AG04450 (cell line): Measurements from ENCODE around the gene LTBP4. TPM values are rescaled to one million over a fixed set of nuclear protein-coding genes. Genes with fewer than 3 reads are reported as not detected.
"Not testable (repeated sequence)": the region's sequence is repeated elsewhere in the genome, so short reads cannot be mapped to it uniquely, and the experiment has no call there.

ENCODE experiments used
- CTCF ChIA-PET: fragments of 300-600, 350-600 bp; formaldehyde crosslinking; extraction: SDS; loops from one replicate; lab custom pipeline; 2022; ENCODE audit warnings: antibody characterized with exemption, inconsistent platforms; lab: Charles Lee
- POLR2A ChIA-PET: fragments of 350-600 bp; formaldehyde crosslinking; extraction: SDS; loops from one replicate; lab custom pipeline; 2021; ENCODE audit warnings: antibody characterized with exemption, inconsistent platforms; lab: Yijun Ruan, JAX
- DNase-seq: peaks from one replicate; pipeline ENCODE4 v3.0.0-alpha.2; 2011; ENCODE audit warnings: low read depth, low spot score
- H3K27ac ChIP-seq: one replicate; pipeline ENCODE4 v1.5.1; 2012; ENCODE audit warnings: low read depth, low read length, control low read depth
- H3K27me3 ChIP-seq: one replicate; pipeline ENCODE4 v1.6.0; 2012; ENCODE audit warnings: low read length; ENCODE audit not compliant: control insufficient read depth, insufficient read depth
- H3K4me3 ChIP-seq: 2 replicates; pipeline ENCODE4 v1.5.1; 2011; ENCODE audit warnings: mild to moderate bottlenecking, low read depth, low read length, control low read depth
- H3K9me3 ChIP-seq: 2 replicates; pipeline ENCODE4 v1.5.1; 2012; ENCODE audit warnings: low read length; ENCODE audit not compliant: control insufficient read depth, insufficient read depth
- CTCF ChIP-seq: IDR thresholded peaks from 2 replicates; pipeline ENCODE4 v1.5.1; 2011; ENCODE audit warnings: low read depth, low read length, control low read depth, inconsistent platforms
- polyA plus RNA-seq: library from polyadenylated mRNA; depleted of rRNA; stranded (reverse); fragments of >200 nt; gene quantifications from 2 replicates; pipeline ENCODE4 v1.2.3, GENCODE V29; 2011

The LTBP4 gene
- polyA plus RNA-seq, 1 experiment: 41.3 TPM

DNA sequence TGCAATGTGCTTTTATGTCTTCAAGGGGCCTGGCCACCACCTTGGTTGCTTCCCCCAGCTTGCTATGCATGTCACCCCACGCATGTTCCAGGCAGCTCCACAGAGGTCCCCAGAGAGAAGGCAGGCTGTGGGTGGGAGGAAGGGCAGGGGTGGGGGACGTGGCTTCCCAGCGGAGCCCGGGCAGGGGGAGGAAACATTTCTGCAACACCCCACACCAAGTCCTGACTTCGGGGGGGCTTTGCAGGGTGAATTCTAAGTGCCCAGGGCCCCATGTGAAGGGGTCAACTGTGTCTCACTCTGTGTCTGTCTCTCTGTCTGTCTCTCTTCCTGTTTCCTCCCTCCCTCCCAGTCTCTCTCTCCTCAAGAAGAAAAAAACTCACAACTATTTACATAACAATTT lies 39.6 kb downstream of the LTBP4 start:
- no peak overlapping the region for H3K4me3 ChIP-seq
- POLR2A ChIA-PET: interaction anchor here (0.6 to 0.7 kb wide), 2 partner anchors 22 to 76 kb away, joined by 3 to 4 read pairs; partner anchors contain the start of gene ITPKC
- TF ChIP-seq CTCF: no peak
- DNase-seq: no peak
- no peaks in the 10 kb centered on the region for H3K9me3 ChIP-seq
- CTCF ChIA-PET: no interaction called here
- peak overlapping the region; percentile 54 for H3K27ac ChIP-seq
- no peaks in the 10 kb centered on the region for H3K27me3 ChIP-seq

GRCh38 chr19:40641281-40641680 lies 40.1 kb downstream of the LTBP4 start:
- TF ChIP-seq CTCF: no peak
- Histone ChIP-seq H3K27me3 (no peaks in the 10 kb centered on the region), H3K4me3 (no peak overlapping the region), H3K9me3 (no peaks in the 10 kb centered on the region), H3K27ac (peak overlapping the region; percentile 61)
- CTCF ChIA-PET: no interaction called here
- POLR2A ChIA-PET: no interaction called here
- no peak for DNase-seq

DNA sequence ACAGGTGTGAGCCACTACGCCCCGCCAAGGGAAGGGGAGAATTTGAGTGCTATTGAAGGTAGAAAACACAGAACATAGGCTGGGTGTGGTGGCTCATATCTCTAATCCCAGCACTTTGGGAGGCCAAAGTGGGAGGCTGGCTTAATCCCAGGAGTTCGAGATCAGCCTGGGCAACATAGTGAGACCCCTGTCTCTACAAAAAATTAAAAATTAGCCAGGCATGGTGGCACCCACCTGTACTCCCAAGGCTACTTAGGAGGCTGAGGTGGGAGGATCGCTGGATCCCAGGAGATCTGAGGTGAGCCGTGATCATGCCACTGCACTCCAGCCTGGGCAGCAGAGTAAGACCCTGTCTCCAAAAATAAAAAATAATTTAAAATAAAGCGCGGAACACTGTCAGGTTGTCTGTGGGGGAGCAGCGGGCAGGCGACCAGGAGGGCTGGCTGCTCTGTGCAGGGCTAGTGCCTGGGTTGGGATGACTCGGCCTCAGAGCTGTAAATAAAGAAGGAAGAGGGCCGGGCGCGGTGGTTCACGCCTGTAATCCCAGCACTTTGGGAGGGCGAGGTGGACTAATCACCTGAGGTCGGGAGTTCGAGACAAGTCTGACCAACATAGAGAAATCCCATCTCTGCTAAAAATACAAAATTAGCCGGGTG lies 41.0 kb downstream of the LTBP4 start:
- no peaks in the 10 kb centered on the region for H3K27me3 ChIP-seq
- POLR2A ChIA-PET: no interaction called here
- CTCF ChIA-PET: interaction anchor here (5.0 kb wide), 1 partner anchor 8 kb away, joined by 101 read pairs; no protein-coding TSS in a partner anchor
- DNase-seq: no peak
- no peak overlapping the region for H3K27ac ChIP-seq
- no peak for TF ChIP-seq CTCF
- H3K4me3 ChIP-seq: no peak overlapping the region
- no peaks in the 10 kb centered on the region for H3K9me3 ChIP-seq

DNA sequence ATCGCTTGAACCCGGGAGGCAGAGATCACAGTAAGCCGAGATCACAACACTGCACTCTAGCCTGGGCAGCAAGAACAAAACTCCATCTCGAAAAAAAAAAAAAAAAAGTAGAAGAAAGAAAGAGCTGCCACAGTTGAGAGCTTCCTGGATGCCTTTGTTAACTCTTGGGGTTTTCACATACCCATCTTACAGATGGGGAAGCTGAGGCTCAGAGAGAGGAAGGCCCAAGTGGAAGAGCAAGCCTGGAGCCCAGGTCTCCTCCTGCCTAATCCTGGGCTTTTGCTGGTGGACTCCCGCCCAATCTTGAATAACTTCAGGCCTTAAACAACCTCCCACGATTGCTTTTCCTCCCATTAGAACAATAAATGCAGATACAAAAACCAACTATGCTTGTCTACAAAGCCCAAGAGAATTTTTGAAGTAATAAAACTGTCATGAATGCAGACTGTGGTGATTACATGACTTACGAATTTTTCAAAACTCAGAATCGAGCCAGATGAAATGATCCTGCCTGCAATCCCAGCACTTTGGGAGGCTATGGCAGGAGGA lies 41.7 kb downstream of the LTBP4 start:
- ChIA-PET POLR2A (no interaction called here), CTCF (interaction anchor here (5.0 kb wide), 1 partner anchor 8 kb away, joined by 101 read pairs; no protein-coding TSS in a partner anchor)
- H3K27me3 ChIP-seq: no peaks in the 10 kb centered on the region
- H3K9me3 ChIP-seq: no peaks in the 10 kb centered on the region
- H3K27ac ChIP-seq: no peak overlapping the region
- no peak for TF ChIP-seq CTCF
- no peak for DNase-seq
- no peak overlapping the region for H3K4me3 ChIP-seq

DNA sequence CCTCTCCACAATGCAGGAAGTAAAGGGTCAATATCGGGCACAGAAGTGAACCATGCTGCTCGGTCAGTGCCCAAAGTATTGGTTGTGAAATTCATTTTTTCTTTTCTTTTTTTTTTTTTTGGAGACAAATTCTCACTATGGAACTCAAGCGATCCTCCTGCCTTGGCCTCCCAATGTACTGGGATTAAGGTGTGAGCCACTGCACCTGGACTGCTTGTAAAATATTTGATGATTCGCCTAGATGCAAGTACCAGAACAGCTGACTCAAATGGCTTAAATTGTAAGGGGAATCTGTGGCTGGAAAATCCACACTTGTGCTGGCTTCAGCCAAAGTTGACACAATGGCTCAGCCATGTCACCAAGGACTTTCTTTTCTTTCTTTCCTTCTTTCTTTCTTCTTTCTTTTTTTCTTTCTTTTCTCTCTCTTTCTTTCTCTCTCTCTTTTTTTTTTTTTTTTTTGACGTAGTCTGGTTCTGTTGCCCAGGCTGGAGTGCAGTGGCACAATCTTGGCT lies 45.6 kb downstream of the LTBP4 start:
- Histone ChIP-seq H3K27ac (peak overlapping the region; percentile 82), H3K4me3 (no peak overlapping the region), H3K27me3 (no peaks in the 10 kb centered on the region), H3K9me3 (no peaks in the 10 kb centered on the region; the same call in 1 of the 2 replicates)
- no peak for TF ChIP-seq CTCF
- CTCF ChIA-PET: interaction anchor here (0.6 to 5.0 kb wide), 5 partner anchors 8 to 497 kb away, joined by 3 to 101 read pairs (median 4); no protein-coding TSS in a partner anchor
- POLR2A ChIA-PET: interaction anchor here (0.7 to 2.2 kb wide), 8 partner anchors 11 to 727 kb away, joined by 3 to 38 read pairs (median 6); partner anchors contain the start of gene EGLN2
- DNase-seq: no peak

DNA sequence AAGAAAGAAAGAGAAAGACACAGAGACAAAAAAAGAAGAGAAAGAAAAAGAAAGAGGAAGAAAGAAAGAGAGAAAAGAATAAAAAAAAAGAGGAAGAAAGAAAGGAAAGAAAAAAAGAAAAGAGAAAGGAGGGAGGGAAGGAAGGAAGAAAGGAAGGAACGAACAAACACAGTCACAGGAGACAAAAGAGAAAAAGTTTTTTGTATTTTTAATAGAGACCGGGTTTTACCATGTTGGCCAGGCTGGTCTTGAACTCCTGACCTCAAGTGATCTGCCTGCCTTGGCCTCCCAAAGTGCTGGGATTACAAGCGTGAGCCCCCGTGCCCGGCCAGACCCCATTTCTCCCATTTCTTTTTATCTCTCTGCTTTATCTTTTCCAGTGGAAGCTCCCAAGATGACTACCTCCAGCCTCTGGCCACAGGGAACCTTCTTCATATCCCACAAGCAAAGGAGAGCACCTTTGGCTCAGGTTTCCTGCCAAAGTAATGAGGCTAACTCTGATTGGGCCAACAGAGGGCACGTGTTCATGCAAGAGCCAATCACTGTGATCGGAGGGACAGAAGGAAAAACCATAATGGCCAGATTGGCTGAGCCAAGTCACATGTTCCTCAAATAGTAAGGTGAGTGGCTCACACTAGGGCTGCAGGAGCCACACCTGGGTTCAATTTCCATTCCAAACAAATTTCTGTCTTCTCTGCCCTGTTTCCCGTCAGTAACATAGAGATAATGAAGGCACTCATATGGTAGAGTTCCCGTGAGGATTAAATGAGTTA lies 48.9 kb downstream of the LTBP4 start:
- not testable (repeated sequence) for H3K27me3 ChIP-seq, DNase-seq, H3K4me3 ChIP-seq, H3K9me3 ChIP-seq, H3K27ac ChIP-seq
- CTCF ChIA-PET: interaction anchor here (0.9 to 1.3 kb wide), 3 partner anchors 13 to 16 kb away, joined by 4 read pairs; no protein-coding TSS in a partner anchor
- POLR2A ChIA-PET: interaction anchor here (1.1 kb wide), 1 partner anchor 13 kb away, joined by 5 read pairs; no protein-coding TSS in a partner anchor
